BJ (cell line): ENCODE measurements around the gene LRP3. TPM values are rescaled to one million over a fixed set of nuclear protein-coding genes. Genes with fewer than 3 reads are reported as not detected.
"Not testable (repeated sequence)": the region's sequence is repeated elsewhere in the genome, so short reads cannot be mapped to it uniquely, and the experiment has no call there.

Experiments
- CTCF ChIA-PET: fragments of 350-600 bp; formaldehyde crosslinking; extraction: SDS; loops from one replicate; lab custom pipeline; 2021; ENCODE audit warnings: antibody characterized with exemption, inconsistent platforms; lab: Yijun Ruan, JAX
- POLR2A ChIA-PET: fragments of 300-600 bp; sonication (Branson Sonifier 250); formaldehyde crosslinking; extraction: SDS; loops from one replicate; lab custom pipeline; 2021; ENCODE audit warnings: antibody characterized with exemption; lab: Charles Lee
- DNase-seq: peaks from one replicate; pipeline ENCODE4 v3.0.0-alpha.2; 2011; ENCODE audit warnings: low read depth
- H3K27me3 ChIP-seq: 2 replicates; pipeline ENCODE4 v1.6.0; 2011; ENCODE audit warnings: low read length; ENCODE audit not compliant: control insufficient read depth, insufficient read depth
- H3K36me3 ChIP-seq: 2 replicates; pipeline ENCODE4 v1.5.1; 2011; ENCODE audit warnings: low read length; ENCODE audit not compliant: control insufficient read depth, insufficient read depth
- H3K4me3 ChIP-seq: 2 replicates; pipeline ENCODE4 v1.5.1; 2011; ENCODE audit warnings: low read depth, mild to moderate bottlenecking, control low read depth, low read length
- polyA plus RNA-seq: library from polyadenylated mRNA; depleted of rRNA; stranded (reverse); fragments of >200 nt; gene quantifications from 2 replicates; pipeline ENCODE4 v1.2.3, GENCODE V29; 2011
- TF ChIP-seq, protein P1 (sequence below): IDR thresholded peaks from 2 replicates; pipeline ENCODE4 v1.5.1; 2011; ENCODE audit warnings: low read depth, mild to moderate bottlenecking, control low read depth, inconsistent platforms, low read length, moderate library complexity; ENCODE audit not compliant: insufficient read depth

LRP3 gene
- polyA plus RNA-seq, 1 experiment, result 16.1 TPM

DNA sequence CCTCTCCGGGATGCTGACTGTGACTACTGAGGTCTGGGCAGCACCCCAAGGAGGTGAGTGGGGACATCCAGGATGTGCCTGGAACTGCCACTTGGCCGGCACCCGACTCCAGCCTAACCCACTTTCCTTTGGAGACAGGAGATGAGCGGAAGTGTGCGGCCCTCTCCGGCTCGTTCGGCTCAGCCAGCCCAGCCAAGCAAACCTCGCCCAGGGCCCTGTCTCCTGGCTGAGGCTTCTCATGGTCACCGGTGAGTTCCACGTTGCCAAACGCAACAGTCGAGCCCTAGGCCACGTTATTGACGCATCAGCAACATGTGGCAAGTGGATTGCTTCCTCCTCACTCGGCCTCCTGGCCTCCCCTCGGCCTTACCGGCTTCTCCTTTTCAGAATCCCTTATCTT lies 26.0 kb downstream of the LRP3 start:
- TF ChIP-seq, protein P1, sequence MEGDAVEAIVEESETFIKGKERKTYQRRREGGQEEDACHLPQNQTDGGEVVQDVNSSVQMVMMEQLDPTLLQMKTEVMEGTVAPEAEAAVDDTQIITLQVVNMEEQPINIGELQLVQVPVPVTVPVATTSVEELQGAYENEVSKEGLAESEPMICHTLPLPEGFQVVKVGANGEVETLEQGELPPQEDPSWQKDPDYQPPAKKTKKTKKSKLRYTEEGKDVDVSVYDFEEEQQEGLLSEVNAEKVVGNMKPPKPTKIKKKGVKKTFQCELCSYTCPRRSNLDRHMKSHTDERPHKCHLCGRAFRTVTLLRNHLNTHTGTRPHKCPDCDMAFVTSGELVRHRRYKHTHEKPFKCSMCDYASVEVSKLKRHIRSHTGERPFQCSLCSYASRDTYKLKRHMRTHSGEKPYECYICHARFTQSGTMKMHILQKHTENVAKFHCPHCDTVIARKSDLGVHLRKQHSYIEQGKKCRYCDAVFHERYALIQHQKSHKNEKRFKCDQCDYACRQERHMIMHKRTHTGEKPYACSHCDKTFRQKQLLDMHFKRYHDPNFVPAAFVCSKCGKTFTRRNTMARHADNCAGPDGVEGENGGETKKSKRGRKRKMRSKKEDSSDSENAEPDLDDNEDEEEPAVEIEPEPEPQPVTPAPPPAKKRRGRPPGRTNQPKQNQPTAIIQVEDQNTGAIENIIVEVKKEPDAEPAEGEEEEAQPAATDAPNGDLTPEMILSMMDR, result no peak

DNA sequence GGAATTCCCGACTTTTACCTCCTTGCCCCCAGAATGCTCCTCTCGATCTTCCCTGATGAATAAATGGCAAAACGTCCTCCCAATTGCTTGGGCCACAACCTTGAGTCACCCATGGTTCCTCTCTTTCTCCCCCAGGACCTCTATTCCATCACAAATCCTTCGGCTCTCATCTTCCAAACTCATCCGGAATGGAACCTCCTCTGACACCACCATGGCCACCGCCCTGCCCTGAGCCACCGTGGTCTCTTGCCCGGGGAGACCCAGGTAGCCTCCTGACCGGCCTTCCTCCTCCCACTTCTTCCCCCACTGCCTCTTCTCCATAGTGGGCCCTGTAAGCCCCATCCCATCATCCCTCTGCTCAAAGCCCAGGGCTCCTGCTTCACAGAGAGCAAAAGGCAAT lies 26.6 kb downstream of the LRP3 start:
- TF ChIP-seq, protein P1, result no peak
- ChIA-PET CTCF (interaction anchor here (1.0 kb wide), 1 partner anchor 26 kb away, joined by 3 read pairs; no protein-coding TSS in a partner anchor), POLR2A (no interaction called here)
- no peak for DNase-seq
- Histone ChIP-seq H3K27me3 (peaks cover 19% of the 10 kb centered on the region), H3K36me3 (no peaks in the 10 kb centered on the region), H3K4me3 (no peak overlapping the region)

More for the DNA sequence above, 26.0 kb downstream of the LRP3 start:
- Histone ChIP-seq H3K4me3 (no peak overlapping the region), H3K27me3 (peaks cover 15% of the 10 kb centered on the region), H3K36me3 (no peaks in the 10 kb centered on the region)
- no peak for DNase-seq
- POLR2A ChIA-PET, result no interaction called here
- CTCF ChIA-PET, result no interaction called here

DNA sequence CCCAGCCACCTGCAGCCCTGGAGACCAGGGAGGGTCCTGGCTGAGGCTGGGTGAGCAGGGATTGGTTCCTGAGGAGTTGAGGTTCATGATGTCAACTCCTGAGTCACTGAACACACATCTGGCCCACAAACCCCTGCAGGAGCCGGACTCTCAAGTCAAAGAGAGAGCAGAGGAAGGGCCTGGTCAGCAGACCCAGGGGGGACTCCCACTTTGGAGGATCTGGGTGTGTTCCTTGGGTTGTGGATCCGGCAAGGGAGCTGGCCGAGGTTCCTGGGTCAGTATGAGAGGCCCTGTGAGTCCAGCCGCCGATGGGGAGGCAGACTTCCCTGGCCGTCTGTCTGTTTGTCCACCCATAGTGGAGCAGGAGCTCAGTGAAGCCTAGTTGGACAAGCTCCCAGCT lies 27.5 kb downstream of the LRP3 start:
- TF ChIP-seq, protein P1, result no peak
- ChIA-PET CTCF (interaction anchor here (1.0 kb wide), 1 partner anchor 27 kb away, joined by 3 read pairs; no protein-coding TSS in a partner anchor), POLR2A (no interaction called here)
- no peak overlapping the region for H3K4me3 ChIP-seq
- no peaks in the 10 kb centered on the region for H3K36me3 ChIP-seq
- no peak for DNase-seq
- H3K27me3 ChIP-seq, result peaks cover 26% of the 10 kb centered on the region

DNA sequence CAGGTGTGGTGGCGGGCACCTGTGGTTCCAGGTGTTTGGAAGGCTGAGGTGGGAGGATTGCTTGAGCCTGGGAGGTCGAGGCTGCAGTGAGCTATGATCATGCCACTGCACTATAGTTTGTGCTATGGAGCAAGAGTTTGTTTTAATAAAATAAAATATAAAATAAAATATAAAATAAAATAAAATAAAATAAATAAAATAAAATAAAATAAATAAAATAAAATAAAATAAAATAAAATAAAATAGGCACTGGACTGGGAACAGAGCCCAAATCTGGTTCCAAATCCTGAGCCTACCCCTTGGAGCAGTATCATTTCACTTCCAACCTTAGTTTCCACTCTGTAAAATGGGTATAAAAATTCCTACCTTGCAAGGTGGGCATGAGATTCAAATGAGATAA lies 28.1 kb downstream of the LRP3 start:
- CTCF ChIA-PET, result not testable (repeated sequence)
- H3K27me3 ChIP-seq, result peaks cover 29% of the 10 kb centered on the region

DNA sequence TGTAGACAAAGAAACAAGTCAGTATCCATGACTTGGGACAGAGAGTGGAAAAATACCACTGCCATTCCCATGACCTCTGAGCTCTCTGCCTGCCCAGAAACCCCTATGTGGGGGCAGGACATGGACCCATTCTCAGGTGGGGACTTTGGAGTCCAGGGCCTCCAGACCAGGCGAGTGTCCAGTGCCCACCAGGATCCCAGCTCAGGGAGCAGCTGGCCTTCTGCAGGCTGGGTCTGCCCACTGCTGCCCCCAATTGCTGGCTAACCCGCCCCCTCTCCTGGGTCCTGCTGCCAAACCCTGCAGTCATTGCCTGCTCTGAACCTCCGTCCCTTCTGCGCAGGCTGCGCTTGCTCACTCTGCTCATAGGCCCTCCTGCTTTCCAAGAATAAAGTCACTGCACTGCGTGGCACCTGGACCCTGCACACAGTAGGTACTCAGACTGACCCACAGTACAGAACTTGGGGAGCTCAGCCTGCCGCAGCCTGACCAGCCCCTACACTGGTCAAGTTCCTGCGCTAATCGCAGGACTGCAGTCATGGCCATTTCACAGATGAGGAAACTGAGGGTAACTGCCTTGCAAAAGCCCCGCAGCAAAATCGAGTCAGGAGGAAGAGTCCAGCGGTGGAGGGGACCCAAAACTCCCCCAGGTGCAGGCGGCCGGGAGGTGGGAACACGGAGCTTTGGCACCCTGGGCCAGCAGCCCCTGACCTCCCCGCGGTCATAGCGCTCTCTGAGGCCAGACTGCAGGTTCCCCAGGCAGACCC lies 30.7 kb downstream of the LRP3 start:
- no peak for DNase-seq
- ChIA-PET CTCF (interaction anchor here (0.5 to 2.3 kb wide), 4 partner anchors 10 to 253 kb away, joined by 4 to 12 read pairs (median 6); partner anchors contain the start of genes CEP89 and FAAP24), POLR2A (no interaction called here)
- Histone ChIP-seq H3K27me3 (peaks cover 38% of the 10 kb centered on the region), H3K36me3 (no peaks in the 10 kb centered on the region), H3K4me3 (no peak overlapping the region)
- TF ChIP-seq, protein P1, result no peak

More for the DNA sequence above, 28.1 kb downstream of the LRP3 start:
- DNase-seq, POLR2A ChIA-PET, H3K4me3 ChIP-seq, H3K36me3 ChIP-seq: not testable (repeated sequence)
